Body of pancreas (tissue), 4 donors: ENCODE measurements around the gene NPR2. TPM values are rescaled to one million over a fixed set of nuclear protein-coding genes. Genes with fewer than 3 reads are reported as not detected.

ENCODE experiments used
- ATAC-seq: fragments of 150-250 bp; one replicate; pipeline ENCODE4 v1.9.1; 2016
- DNase-seq, 4 donors: peaks; one replicate each; pipeline ENCODE4 v3.0.0-alpha.2; 2019
- H3K27ac ChIP-seq, 4 donors: fragments of 200-600 bp; sonication (generic); 1 replicate in 3 of 4; 2 replicates in 1 of 4; pipeline versions ENCODE4 v1.5.1 to v1.6.1; 2016 to 2019; ENCODE audit warnings: mild to moderate bottlenecking in 1 of 4, mixed read lengths in 1 of 4, moderate library complexity in 1 of 4
- H3K27me3 ChIP-seq, 2 donors: fragments of 200-600 bp; sonication (generic); one replicate each; pipeline ENCODE4 v1.6.0; 2016; ENCODE audit warnings: mild to moderate bottlenecking in 1 of 2
- H3K36me3 ChIP-seq, 2 donors: fragments of 200-600 bp; sonication (generic); replicated peaks in 1 of 2; 2 replicates each; pipeline ENCODE4 v1.5.1; 2016; ENCODE audit warnings: low read depth in 2 of 2; ENCODE audit not compliant: insufficient read depth in 1 of 2
- H3K4me1 ChIP-seq: fragments of 200-600 bp; sonication (generic); one replicate; pipeline ENCODE4 v1.6.0; 2016
- H3K4me3 ChIP-seq, 2 donors: fragments of 200-600 bp; sonication (generic); 1 replicate in 1 of 2; 2 replicates in 1 of 2; pipeline ENCODE4 v1.5.1; 2016 to 2019
- H3K9me3 ChIP-seq, 3 donors: fragments of 200-600 bp; sonication (generic); 1 replicate in 2 of 3; 2 replicates in 1 of 3; pipeline ENCODE4 v1.5.1; 2016
- POLR2A ChIP-seq, 3 donors: fragments of 450-650 bp; IDR thresholded peaks; one replicate each; pipeline ENCODE4 v1.6.1; 2016; ENCODE audit warnings: antibody characterized with exemption in 3 of 3, mild to moderate bottlenecking in 2 of 3
- WGBS, 2 donors: methylation state at CpG; one replicate each; pipeline ENCODE4 v1.1.5; 2017; 5-methylcytosine and 5-hydroxymethylcytosine counted together
- intact Hi-C: fragments of 100-400 bp; cut with DNase I; formaldehyde crosslinking; loops from one replicate; pipeline ENCODE4 v1.15.1; 2023
- total RNA-seq, 2 donors: library from RNA; depleted of rRNA; stranded (reverse); fragments of >200 nt; gene quantifications; one replicate each; pipeline ENCODE4 v1.1.0, GENCODE V29; 2016
- TF ChIP-seq, protein P1 (sequence below), 7 experiments: fragments of 450-650 bp in 4 of 7; fragments of 200-600 bp in 3 of 7; sonication (generic) in 3 of 7; IDR thresholded peaks; one replicate each; pipeline ENCODE4 v1.5.1; 2016 to 2019; ENCODE audit warnings: antibody characterized with exemption in 7 of 7

NPR2 gene
- total RNA-seq, 2 donors from 2014 or later: 5.4 to 20.1 TPM

DNA sequence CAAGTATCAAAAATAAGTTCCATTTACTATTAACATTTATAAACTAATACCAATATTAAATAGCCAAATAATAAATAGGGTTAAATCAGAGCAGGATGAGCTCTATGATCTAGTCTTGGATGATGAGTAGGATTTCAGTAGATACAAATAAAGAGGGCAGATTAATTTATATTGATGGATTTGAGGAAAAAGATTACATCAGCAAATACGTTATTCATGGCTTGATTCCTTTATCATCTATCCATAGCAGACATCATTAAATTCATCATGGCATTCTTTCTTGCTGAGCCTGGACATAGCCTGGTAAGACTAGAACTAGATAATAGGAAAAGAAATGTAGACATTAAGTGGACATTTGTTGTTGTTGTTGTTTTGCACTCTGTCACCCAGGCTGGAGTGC is 23.9 kb upstream of the NPR2 start:
- H3K9me3 ChIP-seq: no peaks in the 10 kb centered on the region
- ATAC-seq: no peak
- no peak for TF ChIP-seq POLR2A (IDR thresholded peaks at IDR 0.05)
- TF ChIP-seq, protein P1, sequence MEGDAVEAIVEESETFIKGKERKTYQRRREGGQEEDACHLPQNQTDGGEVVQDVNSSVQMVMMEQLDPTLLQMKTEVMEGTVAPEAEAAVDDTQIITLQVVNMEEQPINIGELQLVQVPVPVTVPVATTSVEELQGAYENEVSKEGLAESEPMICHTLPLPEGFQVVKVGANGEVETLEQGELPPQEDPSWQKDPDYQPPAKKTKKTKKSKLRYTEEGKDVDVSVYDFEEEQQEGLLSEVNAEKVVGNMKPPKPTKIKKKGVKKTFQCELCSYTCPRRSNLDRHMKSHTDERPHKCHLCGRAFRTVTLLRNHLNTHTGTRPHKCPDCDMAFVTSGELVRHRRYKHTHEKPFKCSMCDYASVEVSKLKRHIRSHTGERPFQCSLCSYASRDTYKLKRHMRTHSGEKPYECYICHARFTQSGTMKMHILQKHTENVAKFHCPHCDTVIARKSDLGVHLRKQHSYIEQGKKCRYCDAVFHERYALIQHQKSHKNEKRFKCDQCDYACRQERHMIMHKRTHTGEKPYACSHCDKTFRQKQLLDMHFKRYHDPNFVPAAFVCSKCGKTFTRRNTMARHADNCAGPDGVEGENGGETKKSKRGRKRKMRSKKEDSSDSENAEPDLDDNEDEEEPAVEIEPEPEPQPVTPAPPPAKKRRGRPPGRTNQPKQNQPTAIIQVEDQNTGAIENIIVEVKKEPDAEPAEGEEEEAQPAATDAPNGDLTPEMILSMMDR (IDR thresholded peaks at IDR 0.05): no peak
- 77 to 100% methylated on average over 1 of the region's 1 CpG for WGBS, 2 donors
- no peaks in the 10 kb centered on the region for H3K36me3 ChIP-seq
- intact Hi-C loops: no loop called here
- no peak overlapping the region for H3K27ac ChIP-seq
- DNase-seq: no peak
- no peaks in the 10 kb centered on the region for H3K27me3 ChIP-seq
- no peak overlapping the region for H3K4me3 ChIP-seq
- peaks cover 27% of the 10 kb centered on the region for H3K4me1 ChIP-seq

DNA sequence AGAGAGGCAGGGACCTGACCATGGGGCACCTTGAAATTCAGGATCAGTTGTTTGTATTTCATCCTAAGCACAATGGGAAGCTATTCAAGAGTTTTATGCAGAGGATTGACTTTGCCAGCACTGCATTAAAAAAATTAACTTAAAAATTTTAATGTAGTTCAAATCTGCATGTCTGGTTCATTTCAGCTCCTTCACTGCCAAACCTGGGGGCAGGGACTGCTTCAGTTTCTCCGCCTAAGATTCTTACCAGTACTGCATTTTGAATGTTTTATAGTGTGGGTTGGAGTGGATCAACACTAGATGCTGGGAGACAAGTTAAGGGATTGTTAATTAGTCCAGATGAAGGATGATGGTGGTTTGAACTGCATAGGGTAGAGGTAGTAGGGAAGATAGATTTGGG is 21.6 kb upstream of the NPR2 start:
- DNase-seq (no peak), ATAC-seq (no peak)
- Histone ChIP-seq H3K27me3 (no peaks in the 10 kb centered on the region), H3K27ac (no peak overlapping the region), H3K4me3 (no peak overlapping the region), H3K9me3 (no peaks in the 10 kb centered on the region), H3K4me1 (peaks cover 30% of the 10 kb centered on the region), H3K36me3 (no peaks in the 10 kb centered on the region)
- intact Hi-C loops: no loop called here
- 93 to 97% methylated on average over 1 of the region's 1 CpG for WGBS, 2 donors
- TF ChIP-seq POLR2A (IDR thresholded peaks at IDR 0.05): no peak
- TF ChIP-seq, protein P1 (IDR thresholded peaks at IDR 0.05): no peak

DNA sequence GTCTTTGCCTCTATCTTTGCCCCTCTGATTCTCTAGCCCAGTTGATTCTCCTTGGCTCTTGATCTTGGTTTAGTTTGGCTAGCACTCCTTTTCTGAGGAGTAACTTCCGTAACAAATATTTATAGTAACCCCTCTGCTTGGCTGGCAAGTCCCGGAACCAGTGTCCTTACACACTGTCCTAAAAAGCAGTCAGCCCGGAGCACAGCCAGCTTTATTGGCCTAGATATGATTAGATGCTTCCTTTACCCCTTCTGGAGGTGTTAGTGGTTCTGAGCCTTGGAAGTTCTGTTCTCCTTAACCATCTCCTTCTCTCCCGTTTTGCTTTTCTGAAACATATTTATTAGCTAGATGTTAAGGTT is 20.3 kb upstream of the NPR2 start:
- no peaks in the 10 kb centered on the region for H3K36me3 ChIP-seq
- peak; percentile 73 for ATAC-seq
- 1 to 8% methylated on average over 4 of the region's 4 CpGs for WGBS, 2 donors
- H3K27me3 ChIP-seq: no peaks in the 10 kb centered on the region
- no peak overlapping the region for H3K4me3 ChIP-seq
- no peaks in the 10 kb centered on the region for H3K9me3 ChIP-seq
- intact Hi-C loops: no loop called here
- peak overlapping the region; percentile 62 to 90 (median 77) for H3K27ac ChIP-seq
- DNase-seq: peak; percentile 32 to 67 (median 56)
- TF ChIP-seq, protein P1 (IDR thresholded peaks at IDR 0.05): no peak
- peak in 1 of 3 donors; percentile 20 for TF ChIP-seq POLR2A (IDR thresholded peaks at IDR 0.05)
- H3K4me1 ChIP-seq: peaks cover 35% of the 10 kb centered on the region

DNA sequence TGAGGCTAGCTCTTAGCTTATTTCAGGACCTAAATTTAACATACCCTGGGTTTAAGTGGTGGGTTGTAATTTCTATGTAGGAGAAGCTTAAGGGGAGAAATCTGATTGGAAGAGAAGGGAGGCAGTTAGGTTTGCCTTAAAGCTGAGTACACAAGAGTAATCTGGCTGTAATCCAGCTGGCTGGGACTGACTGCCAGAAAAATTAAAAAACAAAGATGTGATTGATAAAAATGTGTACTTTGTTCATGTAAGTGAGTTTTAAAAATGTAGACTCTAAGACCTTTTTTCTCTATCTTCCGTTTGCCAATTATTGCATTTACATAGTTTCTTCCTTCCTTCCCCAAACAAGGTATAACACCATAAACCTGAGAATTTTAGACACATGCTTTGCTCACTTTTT is 19.9 kb upstream of the NPR2 start:
- ATAC-seq: peak; percentile 87
- intact Hi-C loops: no loop called here
- no peaks in the 10 kb centered on the region for H3K36me3 ChIP-seq
- no peaks in the 10 kb centered on the region for H3K27me3 ChIP-seq
- WGBS, 2 donors: 0 to 6% methylated on average over 1 of the region's 1 CpG
- peak overlapping the region; percentile 62 to 90 (median 77) for H3K27ac ChIP-seq
- peak; percentile 74 to 87 (median 82) for DNase-seq
- H3K9me3 ChIP-seq: no peaks in the 10 kb centered on the region
- TF ChIP-seq, protein P1 (IDR thresholded peaks at IDR 0.05): no peak
- TF ChIP-seq POLR2A (IDR thresholded peaks at IDR 0.05): no peak
- H3K4me1 ChIP-seq: peaks cover 35% of the 10 kb centered on the region
- no peak overlapping the region for H3K4me3 ChIP-seq

DNA sequence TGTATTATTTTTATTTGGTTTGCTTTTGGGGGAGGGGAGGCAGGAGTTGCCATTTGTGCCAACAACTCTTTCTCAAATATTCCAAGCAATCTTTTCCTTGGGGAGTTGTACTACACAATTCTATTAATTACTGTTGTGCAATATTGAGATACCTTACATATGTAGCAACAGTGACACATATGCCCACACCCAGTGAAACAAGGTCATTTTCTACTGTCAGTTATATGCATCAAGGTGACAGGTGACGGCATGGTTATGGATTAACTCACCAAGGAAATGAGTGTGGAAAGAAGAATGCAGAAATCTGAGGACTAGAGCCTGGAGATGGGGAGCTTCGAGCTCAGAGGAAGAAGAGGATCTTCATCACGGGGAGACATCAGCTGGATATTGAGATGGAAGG is 19.4 kb upstream of the NPR2 start:
- DNase-seq: peak in 2 of 4 donors; percentile 24 to 54

More for the DNA sequence above, 19.4 kb upstream of the NPR2 start:
- Histone ChIP-seq H3K27ac (peak overlapping the region in 3 of 4 donors; percentile 73 to 90 (median 81)), H3K27me3 (no peaks in the 10 kb centered on the region), H3K4me1 (peaks cover 35% of the 10 kb centered on the region), H3K4me3 (no peak overlapping the region), H3K36me3 (no peaks in the 10 kb centered on the region), H3K9me3 (no peaks in the 10 kb centered on the region)
- 39 to 49% methylated on average over 3 of the region's 3 CpGs for WGBS, 2 donors
- intact Hi-C loops: no loop called here
- no peak for TF ChIP-seq POLR2A (IDR thresholded peaks at IDR 0.05)
- TF ChIP-seq, protein P1 (IDR thresholded peaks at IDR 0.05): no peak
- peak; percentile 69 for ATAC-seq
